GM19467 (cell line): ENCODE data around the gene TCTA.

ENCODE experiments used
- ATAC-seq: cut with Tn5 transposase; IDR thresholded peaks from one replicate; pipeline ENCODE4 v1.9.1; 2021; ENCODE audit warnings: mild to moderate bottlenecking, moderate library complexity; ENCODE audit not compliant: unreplicated experiment

Gene TCTA

GRCh38 chr3:49456466-49456865, 44.2 kb downstream of the TCTA start:
- no peak for ATAC-seq

- ATAC-seq, result no peak
Measured at GRCh38 chr3:49460188-49460890, 48.1 kb downstream of the TCTA start.

- ATAC-seq, result no peak
Measured at GRCh38 chr3:49460956-49461355, 48.7 kb downstream of the TCTA start.

GRCh38 chr3:49461443-49462171, 49.4 kb downstream of the TCTA start:
- ATAC-seq, result no peak

GRCh38 chr3:49462222-49462621, 50.0 kb downstream of the TCTA start:
- ATAC-seq, result no peak

- no peak for ATAC-seq
Measured at GRCh38 chr3:49465270-49466034, 53.2 kb downstream of the TCTA start.
